HG02642 (cell line): ENCODE data around the gene EGLN2.
"Not testable (repeated sequence)": the region's sequence is repeated elsewhere in the genome, so short reads cannot be mapped to it uniquely, and the experiment has no call there.

Experiments used
- ATAC-seq: cut with Tn5 transposase; IDR thresholded peaks from one replicate; pipeline ENCODE4 v1.9.1; 2021; ENCODE audit warnings: mild to moderate bottlenecking; ENCODE audit not compliant: unreplicated experiment, poor library complexity

The EGLN2 gene

DNA sequence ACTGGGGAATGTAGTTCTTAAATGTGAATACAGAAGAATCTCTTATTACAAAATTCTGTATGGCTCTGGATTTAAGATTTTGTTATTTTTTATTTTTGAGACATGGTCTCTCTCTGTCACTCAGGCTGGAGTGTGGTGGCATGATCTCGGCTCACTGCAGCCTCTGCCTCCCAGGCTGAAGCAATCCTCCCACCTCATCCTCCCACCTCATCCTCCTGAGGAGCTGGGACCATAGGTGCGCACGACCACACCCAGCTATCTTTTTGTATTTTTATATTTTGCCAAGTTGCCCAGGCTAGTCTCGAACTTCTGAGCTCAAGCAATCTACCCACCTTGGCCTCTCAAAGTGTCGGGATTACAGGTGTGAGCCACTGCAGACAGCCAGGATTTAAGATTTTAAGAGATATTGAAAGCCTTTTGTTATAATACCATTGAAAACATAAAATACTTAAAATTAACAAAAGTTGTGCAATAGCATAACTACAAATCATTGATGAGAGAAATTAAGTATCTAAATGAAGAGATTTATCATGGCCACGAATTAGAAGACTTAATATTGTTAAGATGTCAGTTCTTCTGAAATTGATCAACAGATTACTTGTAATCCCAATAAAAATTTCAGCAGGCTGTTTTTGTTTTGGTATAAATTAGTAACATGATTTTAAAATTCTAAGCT lies 37.9 kb downstream of the EGLN2 start:
- no peak for ATAC-seq

DNA sequence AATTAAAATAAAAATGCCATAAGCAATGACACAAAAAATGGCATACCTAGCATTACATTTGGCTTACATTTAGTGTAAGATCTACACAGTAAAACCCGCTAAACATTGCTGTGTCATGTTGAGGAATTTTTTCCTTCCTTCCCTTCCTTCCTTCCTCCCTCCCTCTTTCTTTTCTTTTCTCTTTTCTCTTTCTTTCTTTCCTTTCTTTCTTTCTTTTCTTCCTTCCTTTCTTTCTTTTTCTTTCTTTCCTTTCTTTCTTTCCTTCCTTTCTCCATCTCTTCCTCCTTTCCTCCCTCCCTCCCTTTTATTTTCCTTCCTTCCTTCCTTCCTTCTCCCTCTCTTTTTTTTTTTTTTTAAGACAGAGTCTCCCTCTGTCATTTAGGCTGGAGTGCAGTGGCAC lies 39.5 kb downstream of the EGLN2 start:
- not testable (repeated sequence) for ATAC-seq

DNA sequence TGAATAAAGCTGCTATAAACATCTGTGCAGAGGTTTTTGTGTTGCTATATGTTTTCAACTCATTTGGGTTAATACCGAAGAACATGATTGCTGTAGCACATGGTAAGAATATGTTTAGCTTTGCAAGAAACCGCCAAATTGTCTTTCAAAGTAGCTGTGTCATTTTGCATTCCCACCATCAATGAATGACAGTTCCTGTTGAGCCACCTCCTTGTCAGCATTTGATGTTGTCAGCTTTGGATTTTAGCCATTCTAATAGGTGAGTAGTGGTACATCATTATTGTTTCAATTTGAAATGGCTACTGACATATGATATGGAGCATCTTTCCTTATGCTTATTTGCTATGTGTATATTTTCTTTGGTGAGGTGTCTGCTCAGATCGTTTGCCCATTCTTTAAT lies 43.0 kb downstream of the EGLN2 start:
- not testable (repeated sequence) for ATAC-seq

DNA sequence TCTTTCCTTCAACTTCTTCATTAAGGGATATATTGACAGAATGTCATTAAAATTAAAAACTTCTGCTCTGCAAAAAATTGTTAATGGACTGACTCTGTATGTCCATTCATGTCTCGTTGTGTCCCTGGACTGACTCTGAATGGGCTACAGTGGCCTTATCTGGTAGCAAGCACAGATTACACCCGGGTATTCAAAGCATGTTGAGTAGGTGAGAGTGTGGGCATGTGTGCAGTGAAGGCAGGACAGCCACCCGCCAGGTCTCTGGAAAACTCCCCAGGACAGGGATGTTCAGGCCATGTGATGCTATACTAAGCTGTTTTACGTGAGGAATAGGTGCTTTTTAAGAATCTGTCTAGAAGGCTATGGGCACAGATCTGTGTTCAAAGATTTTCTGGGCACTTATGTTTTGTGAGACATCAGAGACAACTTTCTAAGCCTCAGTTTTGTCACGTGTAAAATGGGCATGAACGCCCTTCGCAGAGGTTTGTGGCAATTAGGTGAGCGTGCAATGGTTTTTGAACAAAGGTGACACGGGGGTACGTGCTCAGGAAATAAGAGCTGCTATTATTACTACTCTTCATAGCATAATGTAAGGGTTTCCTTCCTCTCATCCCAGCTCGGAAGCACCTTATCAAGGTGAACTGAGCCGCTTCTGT lies 44.1 kb downstream of the EGLN2 start:
- not testable (repeated sequence) for ATAC-seq

DNA sequence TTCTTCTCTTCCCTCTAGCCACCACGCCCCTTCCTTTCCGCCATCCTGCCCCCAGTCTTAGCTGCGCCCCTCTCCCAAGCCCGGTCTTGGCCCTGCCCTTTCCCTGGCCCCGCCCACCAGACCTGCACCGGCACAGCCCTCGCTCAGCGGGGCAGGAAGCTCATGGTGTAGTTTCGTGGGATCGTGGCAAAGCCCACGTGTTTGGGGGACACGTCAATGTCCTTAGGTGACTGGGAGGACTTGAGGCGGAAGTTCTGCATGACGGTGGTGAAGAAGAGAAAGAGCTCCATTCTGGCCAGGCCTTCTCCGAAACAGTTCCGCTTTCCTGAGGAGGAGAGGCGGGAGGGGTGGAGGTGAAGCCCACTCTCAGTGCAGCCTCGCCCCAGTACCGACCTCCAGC lies 44.7 kb downstream of the EGLN2 start:
- not testable (repeated sequence) for ATAC-seq

DNA sequence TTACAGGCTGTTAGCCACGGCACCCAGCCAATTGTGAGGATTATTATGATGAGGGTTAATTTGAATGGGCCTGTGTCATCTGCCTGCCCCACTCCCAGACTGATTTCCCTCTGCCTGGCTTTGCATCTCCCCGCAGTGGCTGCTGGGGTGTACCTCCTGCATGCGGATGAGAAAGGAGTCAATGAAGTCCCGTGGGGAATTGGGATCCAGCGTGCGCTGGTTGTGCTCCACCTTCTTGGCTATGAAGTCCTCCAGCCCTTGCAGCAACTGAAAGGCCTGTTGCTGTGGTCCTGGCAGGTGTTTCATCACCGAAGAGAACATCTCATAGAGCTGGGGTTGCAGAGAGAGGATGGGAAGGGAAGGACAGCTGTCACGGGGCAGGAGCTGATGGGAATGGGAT lies 47.7 kb downstream of the EGLN2 start:
- not testable (repeated sequence) for ATAC-seq

DNA sequence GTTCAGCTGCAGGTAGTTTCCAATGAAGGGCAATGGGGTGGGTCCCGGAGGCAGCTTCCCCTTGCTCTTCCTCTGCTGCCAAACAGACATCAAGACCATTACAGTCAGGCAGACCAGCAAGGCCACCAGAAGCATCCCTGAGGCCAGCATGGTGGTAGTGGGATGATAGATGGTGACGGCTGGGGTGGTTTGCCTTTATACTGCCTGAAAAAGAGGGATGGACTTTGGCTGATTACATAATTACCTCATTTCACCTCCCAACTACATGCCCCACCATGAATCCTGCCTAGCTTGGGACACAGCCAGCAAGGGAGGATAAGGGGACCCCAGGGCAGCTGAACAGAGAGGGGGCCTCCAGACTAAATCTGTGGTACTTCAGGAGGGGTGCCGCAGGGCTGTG lies 51.3 kb downstream of the EGLN2 start, which contains the start of gene CYP2A6:
Gene CYP2A6, minus strand, starts transcription at position 171 of the 400 bp plus-strand sequence. Its CDS starts 21 bp downstream, at position 150.
- not testable (repeated sequence) for ATAC-seq

DNA sequence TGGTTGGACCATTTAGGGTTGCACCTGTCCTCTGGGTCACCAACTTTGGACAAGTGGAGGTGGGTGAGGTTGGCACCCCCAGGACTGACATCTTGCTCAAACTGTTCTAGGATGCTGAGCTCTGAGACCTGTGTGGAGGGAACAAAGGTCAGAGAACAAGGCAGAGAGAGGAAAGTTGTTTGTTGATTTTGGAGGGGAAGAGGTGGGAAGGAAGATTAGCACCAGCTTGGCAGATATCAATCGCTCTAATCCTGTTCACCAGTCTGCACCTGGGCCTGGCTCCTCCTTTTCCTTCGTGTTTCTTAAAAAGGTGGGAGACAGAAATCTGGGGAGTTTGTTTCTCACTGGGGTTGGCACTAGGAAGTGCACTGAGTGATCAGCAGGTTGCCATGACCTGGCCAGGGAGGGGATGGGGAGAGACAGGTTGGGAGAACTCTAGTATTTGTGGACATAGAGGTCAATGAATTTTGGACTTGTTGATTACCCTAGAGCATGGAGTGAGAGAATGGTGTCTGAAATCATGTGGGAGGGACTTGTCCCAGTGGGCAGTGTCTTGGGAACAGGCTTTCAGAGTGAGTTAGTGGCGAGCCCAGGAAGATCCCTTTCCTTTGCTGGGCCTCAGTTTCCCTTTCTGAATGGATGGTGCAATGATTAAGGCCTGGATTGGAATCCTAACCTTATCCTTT lies 53.6 kb downstream of the EGLN2 start:
- not testable (repeated sequence) for ATAC-seq
